Hepatocyte (in vitro differentiated cells): ENCODE data around the gene PLEKHA6.

ENCODE experiments used
- CTCF ChIP-seq: fragments of 200-600 bp; sonication (generic); IDR thresholded peaks from 2 replicates; pipeline ENCODE4 v1.5.1; 2016; ENCODE audit warnings: antibody characterized with exemption, mild to moderate bottlenecking; ENCODE audit not compliant: poor library complexity
- EZH2 ChIP-seq: fragments of 200-600 bp; sonication (generic); IDR thresholded peaks from 2 replicates; pipeline ENCODE4 v1.6.1; 2016; ENCODE audit warnings: antibody characterized with exemption, mild to moderate bottlenecking, borderline replicate concordance
- EZH2phosphoT487 ChIP-seq: fragments of 200-600 bp; sonication (generic); IDR thresholded peaks from one replicate; pipeline ENCODE4 v1.6.1; 2018; ENCODE audit warnings: antibody characterized with exemption, mild to moderate bottlenecking, low read depth, moderate library complexity; ENCODE audit not compliant: unreplicated experiment, severe bottlenecking

- no peak for TF ChIP-seq CTCF
- no peak for TF ChIP-seq EZH2
- no peak for TF ChIP-seq EZH2phosphoT487
Measured at GRCh38 chr1:204359131-204359473, 627 bp downstream of the PLEKHA6 start.
